ENCODE measurements around the gene PGAP6.
"Not testable (repeated sequence)": the region's sequence is repeated elsewhere in the genome, so short reads cannot be mapped to it uniquely, and the experiment has no call there.

PGAP6 gene, protein sequence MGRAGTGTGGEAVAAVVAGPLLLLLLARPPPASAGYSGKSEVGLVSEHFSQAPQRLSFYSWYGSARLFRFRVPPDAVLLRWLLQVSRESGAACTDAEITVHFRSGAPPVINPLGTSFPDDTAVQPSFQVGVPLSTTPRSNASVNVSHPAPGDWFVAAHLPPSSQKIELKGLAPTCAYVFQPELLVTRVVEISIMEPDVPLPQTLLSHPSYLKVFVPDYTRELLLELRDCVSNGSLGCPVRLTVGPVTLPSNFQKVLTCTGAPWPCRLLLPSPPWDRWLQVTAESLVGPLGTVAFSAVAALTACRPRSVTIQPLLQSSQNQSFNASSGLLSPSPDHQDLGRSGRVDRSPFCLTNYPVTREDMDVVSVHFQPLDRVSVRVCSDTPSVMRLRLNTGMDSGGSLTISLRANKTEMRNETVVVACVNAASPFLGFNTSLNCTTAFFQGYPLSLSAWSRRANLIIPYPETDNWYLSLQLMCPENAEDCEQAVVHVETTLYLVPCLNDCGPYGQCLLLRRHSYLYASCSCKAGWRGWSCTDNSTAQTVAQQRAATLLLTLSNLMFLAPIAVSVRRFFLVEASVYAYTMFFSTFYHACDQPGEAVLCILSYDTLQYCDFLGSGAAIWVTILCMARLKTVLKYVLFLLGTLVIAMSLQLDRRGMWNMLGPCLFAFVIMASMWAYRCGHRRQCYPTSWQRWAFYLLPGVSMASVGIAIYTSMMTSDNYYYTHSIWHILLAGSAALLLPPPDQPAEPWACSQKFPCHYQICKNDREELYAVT

DNA sequence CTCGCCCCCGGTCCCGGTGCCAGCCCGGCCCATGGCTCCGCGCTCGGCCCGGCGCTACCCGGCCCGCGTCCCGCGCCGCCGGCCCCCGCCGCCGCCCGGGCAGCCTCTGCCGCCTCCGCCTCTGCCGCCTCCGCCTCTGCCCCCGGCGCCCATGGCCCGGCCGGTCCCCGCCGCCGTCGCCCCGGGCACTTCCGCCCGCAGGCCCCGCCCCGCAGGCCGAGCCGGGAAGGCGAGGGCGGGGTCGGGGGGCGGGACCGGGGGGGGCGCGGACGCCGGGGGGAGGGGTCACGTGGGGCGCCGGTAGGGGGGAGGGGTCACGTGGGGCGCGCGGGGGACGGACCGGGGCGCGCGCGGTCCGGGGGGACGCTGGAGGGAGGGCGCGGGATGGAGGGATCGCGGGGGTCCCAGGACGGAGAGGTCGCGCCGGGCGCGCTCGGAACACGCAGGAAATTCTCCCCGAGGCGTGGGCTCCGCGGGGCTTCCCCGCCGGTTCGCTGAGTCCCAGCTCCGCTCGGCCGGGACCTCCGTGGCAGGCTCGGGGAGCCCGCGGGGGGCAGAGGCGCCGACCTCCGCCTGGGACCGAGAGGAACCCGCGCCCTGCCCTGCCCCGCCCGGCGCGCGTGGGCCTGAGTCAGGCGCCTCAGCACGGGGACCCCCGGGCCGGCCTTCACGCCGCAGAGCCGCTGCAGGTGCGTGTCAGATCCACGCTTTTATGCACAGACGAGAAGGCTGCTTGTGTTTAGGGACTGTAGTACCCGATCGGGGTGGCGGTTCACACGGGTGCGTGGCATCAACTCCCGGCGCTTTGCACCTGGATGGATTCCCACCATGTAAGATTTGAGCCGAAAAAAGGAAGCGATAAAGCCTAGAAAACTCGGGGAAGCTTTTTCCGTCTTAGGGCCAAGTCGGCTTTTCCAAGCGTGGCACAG lies at the start of gene PGAP6:
Gene PGAP6 (minus strand): TSS at position 190 of the 929 bp plus-strand sequence. CDS start 157 bp downstream, at position 33.
- peak; percentile 73 for DNase-seq (ENCODE audit: low spot score)

DNA sequence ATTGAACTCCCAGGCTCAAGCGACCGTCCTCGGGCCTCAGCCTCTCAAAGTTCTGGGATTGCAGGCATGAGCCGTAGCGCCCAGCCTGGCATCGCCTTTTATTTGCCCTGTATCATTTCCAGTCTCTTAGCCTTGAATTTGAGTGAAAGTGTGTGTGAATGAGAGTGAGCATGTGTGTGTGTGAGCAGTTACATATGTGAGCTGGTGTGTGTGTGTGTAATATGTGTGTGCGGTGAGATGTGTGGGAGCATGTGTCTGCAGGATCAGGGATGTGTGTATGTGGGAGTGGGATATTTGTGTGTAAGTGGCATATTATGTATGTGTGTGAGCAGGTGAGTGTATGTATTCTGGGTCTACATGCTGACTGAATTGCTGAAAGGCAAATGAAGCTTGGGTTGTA lies 49.1 kb upstream of the PGAP6 start:
- DNase-seq (ENCODE audit: low spot score), result no peak

DNA sequence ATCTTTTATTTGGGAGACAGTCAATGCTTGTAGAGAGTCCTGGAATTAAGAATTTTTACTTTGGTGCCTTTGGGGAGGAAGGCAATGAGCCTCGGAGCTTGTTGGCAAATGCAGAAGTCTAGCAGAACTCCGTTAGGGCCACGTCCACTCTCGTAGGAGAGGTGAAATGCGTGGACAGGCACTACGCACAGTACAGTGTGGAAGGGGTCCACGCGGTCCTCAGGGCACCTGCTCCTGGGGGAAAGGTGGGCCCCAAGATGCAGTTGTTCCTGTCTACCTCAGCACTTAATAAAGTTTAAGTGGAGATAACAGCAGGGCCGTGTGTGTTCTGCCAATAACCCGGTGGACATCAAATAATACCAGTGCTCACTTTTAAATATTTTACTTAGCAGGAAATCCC lies 45.5 kb upstream of the PGAP6 start:
- DNase-seq (ENCODE audit: low spot score), result no peak

DNA sequence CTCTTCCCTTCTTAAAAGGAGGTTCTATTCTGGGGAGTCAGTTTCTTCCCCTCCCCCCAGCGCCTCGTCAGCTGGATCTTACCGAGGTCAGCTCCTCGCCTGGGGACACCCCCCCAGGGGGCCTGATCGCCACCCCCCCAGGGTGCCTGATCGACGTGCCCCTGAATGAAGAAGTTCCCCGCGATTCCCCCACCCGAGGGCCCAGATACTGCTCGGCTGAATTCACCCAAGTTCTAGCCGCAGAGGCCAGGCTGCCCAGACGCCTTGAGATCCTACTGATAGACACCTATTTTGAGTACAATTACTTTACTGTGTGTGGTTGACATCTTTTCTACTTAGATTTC lies 45.1 kb upstream of the PGAP6 start:
- DNase-seq (ENCODE audit: low spot score), result no peak

DNA sequence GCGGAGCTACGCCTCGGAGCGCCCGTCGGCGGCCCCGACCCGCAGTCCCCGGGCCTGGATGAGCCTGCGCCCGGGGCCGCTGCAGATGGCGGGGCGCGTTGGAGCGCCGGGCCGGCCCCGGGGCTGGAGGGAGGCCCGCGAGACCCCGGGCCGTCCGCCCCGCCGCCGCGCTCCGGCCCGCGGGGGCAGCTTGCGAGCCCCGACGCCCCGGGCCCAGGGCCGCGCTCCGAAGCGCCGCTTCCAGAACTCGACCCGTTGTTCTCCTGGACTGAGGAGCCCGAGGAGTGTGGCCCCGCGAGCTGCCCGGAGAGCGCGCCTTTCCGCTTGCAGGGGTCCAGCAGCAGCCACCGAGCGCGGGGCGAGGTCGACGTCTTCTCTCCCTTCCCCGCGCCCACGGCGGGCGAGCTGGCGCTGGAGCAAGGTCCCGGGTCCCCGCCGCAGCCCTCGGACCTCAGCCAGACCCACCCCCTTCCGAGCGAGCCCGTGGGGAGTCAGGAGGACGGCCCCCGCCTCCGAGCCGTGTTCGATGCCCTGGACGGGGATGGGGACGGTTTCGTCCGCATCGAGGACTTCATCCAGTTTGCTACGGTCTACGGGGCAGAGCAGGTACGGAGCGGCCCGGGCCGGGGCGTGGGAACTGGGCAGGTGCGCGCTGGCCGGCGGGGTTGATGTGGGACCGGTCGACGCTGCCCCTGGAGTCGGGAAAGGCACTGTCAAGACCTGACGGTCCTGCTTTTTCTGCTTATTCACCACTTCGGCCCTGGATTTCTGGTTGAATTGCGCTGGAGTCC lies 44.5 kb upstream of the PGAP6 start:
- DNase-seq (ENCODE audit: low spot score), result no peak

DNA sequence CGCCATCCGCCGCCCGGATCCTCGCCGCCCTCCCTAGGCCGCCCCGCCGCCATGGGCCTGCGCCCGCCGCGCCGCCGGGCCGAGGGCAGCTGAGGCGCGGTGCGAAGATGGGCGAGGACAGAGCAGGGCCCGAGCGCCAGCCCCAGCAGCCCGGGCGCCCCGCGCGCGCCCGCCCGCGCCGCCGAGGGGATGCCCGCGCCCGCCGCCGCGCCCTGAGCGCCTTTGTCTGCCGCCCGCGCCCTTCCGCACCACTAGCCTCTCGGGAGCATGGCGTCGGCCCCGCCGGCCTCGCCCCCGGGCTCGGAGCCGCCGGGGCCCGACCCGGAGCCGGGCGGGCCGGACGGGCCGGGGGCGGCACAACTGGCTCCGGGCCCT lies 43.9 kb upstream of the PGAP6 start:
- no peak for DNase-seq (ENCODE audit: low spot score)

DNA sequence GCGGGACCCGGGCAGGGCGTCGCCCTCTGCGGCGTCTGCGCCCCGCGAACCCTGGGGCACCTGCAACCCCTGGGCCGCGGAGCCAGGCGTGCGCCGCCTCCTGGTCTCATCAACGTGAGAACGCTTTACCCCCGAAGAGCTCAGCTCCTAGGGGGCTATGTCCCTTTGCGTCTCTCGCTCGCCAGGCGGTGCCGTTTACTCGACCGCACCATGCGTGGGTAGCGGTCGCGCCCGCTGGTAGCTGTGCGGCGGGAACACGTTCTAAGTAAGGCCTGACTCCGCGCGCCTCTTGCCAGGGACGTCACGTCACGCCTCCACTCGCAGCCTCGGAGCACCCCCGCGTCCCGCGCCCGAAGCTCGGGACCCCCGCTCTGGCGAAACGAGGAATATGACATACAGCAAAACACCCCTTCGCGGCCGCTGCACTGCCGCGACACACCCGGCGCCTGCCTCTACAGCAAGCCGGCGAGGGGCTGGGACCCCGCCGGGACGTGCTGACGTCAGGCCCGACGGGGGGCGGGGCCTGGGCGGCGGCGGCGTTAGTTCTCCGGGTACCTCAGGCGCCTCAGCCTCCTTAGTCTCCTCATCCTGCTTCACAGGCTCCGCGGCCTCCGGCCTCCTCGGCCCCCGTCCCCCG lies 43.4 kb upstream of the PGAP6 start, which contains the start of gene RAB11FIP3:
Gene RAB11FIP3 (plus strand): TSS at position 568 of the 637 bp plus-strand sequence. CDS start 358 bp downstream, outside the sequence.
- DNase-seq (ENCODE audit: low spot score), result peak; percentile 89

DNA sequence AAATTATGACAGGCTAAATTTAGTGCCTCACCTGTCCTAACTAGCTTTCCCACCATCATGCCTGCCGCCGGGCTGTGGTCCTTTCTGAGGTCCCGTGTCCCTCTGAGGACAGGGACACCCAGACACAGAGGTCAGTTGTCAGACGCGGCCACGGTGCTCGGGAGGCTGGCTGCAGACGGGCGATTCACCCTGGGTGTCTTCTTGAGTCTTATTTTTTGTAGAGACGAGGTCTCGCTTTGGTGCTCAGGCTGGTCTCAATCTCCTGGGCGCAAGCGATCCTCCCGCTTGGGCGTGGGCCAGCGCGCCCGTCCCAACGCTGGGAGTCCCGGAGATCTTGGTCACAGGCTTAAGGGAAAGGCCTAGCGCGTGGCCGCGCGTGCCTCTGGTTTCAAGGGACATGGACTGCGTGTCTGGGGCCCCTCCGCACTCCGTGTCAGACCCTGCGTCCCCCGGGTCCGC lies 42.9 kb upstream of the PGAP6 start:
- DNase-seq (ENCODE audit: low spot score), result no peak

DNA sequence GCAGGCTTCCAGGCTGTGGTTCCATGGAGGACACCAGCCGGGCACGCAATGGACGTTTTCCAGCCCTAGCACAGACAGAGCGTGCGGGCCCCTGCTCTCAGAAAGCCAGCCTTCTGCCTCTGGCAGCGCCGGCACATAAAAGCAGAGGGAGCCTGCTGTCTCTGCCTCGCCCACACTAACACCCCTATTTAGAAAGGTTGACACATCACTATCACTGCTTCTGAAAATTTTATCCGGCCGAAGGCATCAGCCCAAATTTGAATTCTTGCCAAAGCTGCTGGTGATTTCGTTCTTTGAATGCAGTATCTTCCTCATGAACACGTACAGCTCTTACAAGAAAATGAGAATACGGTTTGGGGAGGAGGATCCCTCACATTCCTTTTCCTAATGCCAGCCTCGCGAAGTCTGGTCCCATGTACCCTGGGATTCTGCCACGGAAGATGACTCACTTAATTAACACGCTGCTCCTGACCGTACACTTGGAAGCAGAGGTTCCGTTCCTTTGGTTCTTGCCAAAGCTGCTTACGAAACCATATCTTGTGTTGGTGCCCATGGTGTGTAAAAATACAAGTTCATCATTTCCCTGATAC lies 42.4 kb upstream of the PGAP6 start:
- peak; percentile 66 for DNase-seq (ENCODE audit: low spot score)

DNA sequence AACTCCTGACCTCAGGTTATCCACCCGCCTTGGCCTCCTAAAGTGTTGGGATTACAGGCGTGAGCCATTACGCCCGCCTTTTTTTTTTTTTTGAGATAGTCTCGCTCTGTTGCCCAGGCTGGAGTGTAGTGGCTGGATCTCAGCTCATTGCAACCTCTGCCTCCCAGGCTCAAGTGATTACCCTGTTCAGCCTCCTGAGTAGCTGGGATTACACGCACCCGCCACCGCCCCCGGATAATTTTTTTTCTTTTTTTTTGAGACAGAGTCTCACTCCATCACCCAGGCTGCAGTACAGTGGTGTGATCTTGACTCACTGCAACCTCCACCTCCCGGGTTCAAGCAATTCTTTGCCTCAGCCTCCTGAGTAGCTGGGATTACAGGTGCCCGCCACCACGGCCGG lies 40.4 kb upstream of the PGAP6 start:
- DNase-seq (ENCODE audit: low spot score), result not testable (repeated sequence)

DNA sequence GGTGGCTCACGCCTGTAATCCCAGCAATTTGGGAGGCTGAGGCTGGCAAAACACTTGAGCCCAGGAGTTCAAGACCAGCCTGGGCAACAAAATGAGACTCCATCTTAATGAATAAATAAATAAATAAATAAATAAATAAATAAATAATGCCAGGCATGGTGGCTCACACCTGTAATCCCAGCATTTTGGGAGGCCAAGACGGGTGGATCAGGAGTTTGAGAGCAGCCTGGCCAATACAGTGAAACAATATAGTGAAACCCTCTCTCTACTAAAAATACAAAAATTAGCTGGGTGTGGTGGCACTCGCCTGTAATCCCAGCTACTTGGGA lies 33.4 kb upstream of the PGAP6 start:
- DNase-seq (ENCODE audit: low spot score), result not testable (repeated sequence)

DNA sequence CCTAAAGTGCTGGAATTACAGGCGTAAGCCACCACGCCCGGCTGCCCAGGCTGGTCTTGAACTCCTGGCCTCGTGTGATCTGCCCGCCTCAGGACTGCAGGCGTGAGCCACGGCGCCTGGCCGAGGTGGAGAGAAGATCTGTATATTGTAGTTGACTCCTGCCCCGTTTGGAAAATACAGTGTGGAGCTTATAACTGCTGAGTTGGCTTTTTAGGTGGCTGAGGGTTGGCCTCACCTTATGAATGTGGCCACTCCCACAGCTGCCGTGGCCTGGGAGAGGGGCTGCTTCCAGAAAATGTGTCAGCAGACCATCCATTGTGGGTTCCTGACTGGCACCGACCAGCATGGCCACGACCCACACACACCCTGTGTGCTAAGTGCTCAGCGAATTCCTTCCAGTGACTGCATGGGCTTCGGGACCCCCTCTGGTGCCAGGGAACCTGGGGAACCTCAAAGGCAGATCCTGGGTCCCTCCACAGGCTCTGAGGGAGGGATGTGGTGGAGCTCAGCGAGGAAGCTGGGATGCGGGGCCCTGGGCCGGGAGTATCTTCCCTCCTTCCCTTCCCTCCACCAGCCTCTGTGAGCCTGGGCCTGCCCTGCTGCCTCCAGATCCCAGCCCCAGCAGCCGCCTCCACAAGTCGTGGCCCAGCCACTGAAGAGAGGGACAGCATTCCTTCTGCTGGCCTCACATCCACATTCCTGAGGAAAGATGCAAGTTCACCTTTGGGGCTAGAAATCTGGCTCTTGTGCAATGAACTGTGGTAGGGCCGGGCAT lies 32.8 kb upstream of the PGAP6 start:
- DNase-seq (ENCODE audit: low spot score), result no peak

DNA sequence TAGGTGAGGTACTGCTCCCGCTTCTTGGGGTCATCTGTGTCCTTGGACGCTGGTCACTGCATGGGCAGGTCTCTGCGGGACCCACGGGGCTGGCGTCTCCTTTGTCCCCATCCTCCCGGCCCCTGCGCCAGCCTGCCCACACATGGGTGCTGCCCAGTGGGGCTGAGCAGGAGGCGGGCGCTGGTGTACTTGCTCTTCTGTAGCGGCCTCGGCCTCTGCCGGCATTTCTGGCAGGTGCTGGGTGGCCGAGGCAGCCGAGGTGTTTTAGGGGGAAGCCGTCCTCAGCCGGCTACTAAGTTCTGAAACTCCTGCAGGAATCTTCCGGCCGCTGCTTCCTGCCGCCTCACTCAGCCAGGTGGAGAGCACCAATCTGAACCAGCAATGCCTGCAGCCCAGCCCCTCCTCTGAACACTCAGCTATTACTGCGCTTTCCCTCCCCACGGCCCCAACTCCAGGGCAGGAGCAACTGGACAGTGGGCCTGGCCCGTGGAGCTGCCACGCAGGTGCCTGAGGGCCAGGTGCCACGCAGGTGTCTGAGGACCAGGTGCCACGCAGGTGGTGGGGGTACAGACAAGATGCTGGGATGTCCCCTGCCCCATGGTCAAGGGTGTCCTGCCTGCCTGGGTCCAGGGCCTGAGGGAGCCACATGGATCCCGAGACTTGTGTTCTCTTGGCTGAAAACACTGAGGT lies 29.9 kb upstream of the PGAP6 start:
- no peak for DNase-seq (ENCODE audit: low spot score)

DNA sequence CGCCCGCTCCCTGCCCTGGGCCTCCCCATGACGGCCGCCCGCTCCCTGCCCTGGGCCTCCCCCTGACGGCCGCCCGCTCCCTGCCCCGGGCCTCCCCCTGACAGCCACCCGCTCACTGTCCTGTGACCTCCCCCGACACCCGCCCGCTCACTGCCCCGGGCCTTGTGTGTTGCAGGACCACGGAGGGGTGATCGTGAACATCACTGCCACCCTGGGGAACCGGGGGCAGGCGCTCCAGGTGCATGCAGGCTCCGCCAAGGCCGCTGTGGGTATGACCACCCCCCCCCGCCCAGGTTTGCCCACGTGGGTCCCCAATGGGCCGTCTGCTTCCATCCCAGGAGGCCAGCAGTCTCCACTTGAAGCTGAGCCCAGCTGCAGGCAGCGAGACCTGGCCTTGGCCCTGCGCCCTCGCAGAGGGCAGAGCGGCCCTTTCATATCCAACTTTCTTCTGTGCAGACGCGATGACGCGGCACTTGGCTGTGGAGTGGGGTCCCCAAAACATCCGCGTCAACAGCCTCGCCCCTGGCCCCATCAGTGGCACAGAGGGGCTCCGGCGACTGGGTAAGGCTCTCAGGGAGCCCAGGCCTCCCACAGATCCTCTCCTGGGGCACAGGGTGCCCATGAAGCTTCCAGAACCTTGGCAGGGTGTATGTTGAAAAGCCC lies 28.9 kb upstream of the PGAP6 start:
- no peak for DNase-seq (ENCODE audit: low spot score)

DNA sequence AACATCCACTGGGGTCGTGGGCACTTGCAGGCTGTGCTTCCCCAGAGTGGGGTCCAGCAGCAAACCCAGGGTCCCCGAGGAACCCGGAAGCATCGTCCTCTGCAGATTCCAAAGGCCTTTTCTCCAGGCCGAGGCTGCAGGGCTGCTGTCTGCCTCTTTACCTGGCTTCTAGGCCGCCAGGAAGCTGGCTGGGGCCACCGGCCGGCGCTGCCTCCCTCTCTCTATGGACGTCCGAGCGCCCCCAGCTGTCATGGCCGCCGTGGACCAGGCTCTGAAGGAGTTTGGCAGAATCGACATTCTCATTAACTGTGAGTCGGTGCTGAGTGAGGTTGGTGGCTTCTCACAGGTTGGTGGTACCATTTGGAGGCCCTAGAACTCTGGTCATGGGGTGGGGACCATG lies 25.5 kb upstream of the PGAP6 start:
- DNase-seq (ENCODE audit: low spot score), result no peak

DNA sequence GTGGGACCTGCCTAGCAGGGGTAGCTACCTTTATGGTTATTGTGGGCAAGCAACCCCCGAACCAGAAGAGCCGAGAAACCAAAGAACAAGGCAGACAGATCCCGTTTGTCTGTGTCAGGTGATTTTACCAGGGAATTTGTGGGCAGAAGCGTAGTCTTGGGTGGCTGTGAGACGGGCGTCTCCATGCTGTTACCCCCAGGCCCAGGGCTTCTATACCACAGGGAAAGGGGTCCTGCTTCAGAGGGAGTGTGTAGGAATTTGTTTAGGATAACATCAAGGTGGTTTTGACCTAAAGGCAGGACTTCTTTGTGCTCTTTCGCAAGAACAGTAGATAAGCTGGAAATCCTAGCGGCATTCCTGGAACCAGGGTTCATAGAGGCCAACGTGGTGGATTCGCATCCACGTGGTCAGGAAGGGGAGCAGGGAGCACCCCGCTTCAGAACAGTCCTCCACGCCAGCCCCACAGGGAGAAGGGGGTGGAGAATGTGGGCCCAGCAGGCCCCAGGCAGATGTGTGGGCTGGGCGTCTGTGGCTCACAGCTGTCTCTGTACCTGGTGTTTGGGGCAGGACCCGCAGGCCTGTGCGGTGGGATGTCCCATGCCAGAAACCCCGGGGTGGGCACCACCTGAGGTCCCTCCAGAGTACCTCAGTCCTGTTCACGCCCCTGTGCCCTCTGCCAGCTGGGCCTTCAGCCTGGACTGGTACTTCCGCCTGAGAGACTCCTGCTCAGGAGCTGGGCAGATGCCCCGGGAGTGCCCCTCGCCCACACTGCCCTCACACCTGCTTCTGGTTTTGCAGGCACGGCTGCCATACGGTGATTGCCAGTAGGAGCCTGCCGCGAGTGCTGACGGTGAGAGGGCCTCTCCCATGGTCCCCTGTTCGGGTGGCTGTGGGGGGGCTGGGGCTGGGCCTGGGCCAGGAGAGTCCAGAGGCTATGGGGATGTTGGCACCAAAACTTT lies 24.0 kb upstream of the PGAP6 start:
- no peak for DNase-seq (ENCODE audit: low spot score)

DNA sequence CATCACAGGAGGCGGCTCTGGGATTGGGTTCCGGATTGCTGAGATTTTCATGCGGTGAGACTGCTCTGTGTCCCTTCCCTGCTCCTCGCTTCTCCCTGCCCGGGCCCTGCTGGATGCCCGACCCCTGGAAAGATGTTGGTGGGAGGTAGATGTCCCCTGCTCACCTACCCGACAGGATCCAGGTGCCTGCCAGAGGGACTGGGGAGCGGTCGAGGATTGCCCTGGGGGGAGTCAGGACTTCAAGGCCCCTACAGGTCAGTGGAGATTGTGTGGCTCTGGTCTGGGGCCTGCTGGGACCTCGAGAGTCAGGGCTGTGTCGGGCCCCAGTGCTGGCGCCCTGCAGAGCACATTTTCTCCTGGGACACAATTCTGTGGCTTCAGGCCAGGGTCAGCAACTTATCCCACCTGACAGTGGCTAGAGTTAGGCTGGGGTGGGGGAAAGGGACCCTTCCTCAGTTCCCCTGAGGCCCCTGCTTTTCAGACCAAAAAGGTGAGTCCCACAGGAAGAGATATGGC lies 23.3 kb upstream of the PGAP6 start:
- DNase-seq (ENCODE audit: low spot score), result no peak
